Measurements from ENCODE around the gene EZH2. TPM values are rescaled to one million over a fixed set of nuclear protein-coding genes. Genes with fewer than 3 reads are reported as not detected.

Gene EZH2
- total RNA-seq, 1 experiment from 2014 or later: 30.6 TPM

DNA sequence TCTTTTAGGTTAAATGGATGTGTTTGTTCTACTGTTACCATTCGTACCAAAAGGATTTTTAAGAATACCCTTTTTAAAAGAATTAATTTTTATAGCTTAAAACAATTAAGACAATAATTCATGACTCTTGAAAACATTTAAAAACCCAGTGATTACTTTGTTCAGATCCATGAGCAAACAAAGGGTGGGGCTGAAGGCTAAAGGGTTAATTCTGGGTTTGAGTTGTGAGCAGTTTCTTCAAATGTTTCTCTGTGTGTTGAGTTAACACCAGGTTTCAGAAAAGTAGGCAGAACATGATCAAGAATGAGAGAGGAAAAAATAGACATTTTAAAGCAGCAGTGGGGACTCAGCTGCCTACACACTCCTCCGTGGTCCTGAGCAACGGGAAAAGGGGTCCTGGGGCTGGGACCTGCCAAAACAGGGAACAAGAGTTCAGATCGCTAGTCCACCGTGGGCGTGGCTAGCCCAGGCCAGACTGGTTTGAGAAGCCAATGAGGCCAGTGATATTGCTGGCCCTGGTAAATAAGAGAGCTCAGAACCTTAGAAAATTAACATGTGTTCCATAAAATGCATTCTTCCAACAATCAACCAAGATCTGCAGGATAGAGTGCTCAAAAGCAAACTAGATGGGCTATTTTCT is 14.9 kb upstream of the EZH2 start:
- no peak for DNase-seq (ENCODE audit: low spot score)

DNA sequence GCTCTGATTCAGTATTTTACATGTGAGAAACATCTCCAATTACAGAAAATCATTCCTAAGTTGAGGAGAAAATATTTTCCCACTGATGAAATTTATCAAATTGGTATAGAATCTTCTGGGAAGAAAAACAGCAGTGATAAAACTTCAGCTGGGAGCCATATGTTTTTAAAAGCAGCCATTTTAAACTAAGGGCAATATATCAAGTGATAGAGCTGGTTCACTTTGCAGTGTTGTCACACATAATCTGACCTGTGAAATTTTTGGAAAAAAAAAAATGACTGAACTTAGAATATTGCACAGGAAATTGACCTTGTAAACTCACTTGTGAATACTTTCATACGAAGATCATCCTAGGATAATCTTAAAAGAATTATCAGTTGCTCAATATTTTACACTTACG is 10.5 kb upstream of the EZH2 start:
- DNase-seq (ENCODE audit: low spot score): no peak

DNA sequence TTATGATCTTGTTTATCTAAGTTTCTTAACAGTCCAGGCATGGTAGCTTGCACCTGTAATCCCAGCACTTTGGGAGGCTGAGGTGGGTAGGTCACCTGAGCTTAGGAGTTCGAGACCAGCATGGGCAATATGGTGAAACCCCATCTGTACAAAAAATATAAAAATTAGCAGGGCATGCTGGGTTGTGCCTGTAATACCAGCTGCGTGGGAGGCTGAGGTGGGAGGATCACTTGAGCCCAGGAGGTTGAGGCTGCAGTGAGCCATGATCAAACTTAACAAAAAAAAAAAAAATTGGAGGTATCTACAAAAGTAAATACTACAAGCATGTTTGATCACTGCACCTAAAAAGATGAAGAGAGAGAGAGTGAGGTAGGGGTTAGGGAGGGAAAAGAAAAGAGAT is 9.0 kb upstream of the EZH2 start:
- DNase-seq (ENCODE audit: low spot score): no peak

DNA sequence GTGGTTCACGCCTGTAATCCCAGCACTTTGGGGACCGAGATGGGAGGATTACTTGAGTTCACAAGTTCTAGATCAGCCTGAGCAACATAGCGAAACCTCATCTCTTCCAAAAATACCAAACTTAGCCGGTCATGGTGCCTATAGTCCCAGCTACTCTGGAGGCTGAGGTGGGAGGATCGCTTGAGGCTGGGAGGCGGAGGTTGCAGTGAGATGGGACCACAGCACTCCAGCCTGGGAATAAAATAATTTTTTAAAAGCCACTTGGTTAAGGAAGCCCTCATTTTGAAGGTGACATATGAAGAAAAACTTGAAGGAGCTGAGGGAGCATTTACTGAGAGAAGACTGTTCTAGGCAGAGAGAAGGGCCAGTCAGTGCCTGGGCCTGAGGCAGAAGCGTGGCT is 4.2 kb upstream of the EZH2 start:
- DNase-seq (ENCODE audit: low spot score): no peak

DNA sequence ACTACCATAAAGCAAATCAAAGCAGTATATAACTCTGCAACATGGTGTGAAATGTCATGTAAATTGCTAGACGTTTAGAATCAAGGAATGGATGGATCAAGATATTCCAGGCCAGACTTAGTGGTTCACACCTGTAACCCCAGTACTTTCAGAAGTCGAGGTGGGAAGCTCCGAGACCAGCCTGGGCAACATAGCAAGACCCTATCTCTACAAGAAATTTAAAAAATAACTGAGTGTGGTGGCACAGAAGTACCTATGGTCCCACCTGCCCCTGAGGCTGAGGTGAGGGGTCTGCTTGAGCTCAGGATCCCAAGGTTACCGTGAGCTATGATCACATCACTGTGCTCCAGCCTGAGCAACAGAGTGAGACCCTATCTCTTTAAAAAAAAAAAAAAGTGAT is 2.8 kb upstream of the EZH2 start:
- no peak for DNase-seq (ENCODE audit: low spot score)

DNA sequence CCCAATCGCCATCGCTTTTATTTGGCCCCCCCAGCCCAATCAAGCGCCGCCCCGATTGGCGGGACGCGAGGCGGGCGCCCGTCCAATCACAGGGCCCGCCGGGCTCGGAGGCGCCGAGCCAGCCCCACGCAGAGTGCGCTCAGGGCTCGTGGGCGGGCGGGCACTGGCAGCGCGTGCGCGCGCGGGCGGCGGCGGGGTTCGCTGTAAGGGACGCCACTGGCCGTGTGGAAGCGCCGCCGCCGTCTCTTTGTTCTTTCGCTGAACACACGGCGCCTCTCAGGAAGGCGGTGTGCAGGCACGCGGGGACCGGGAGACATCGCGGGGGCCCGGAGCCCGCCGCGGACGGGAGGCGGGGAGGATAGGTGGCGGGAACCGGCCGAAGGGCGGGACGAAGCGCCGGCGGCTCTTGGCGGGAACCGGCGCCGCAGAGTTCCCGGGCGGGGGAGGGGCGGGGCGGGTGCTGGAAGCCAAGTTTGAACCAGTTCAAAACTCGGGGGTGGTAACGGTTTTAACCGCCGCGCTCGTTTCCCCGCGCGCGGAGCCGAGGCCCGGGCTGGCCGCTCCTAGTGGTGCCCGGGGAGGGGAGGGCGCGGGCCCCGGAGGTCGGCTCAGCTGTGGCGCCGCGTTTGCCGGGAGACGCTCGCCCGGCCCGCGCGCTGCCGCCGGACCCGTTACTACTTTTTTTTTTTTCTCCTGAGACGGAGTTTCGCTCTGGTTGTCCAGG is 370 bp upstream of the EZH2 start:
- DNase-seq (ENCODE audit: low spot score): peak; percentile 77

DNA sequence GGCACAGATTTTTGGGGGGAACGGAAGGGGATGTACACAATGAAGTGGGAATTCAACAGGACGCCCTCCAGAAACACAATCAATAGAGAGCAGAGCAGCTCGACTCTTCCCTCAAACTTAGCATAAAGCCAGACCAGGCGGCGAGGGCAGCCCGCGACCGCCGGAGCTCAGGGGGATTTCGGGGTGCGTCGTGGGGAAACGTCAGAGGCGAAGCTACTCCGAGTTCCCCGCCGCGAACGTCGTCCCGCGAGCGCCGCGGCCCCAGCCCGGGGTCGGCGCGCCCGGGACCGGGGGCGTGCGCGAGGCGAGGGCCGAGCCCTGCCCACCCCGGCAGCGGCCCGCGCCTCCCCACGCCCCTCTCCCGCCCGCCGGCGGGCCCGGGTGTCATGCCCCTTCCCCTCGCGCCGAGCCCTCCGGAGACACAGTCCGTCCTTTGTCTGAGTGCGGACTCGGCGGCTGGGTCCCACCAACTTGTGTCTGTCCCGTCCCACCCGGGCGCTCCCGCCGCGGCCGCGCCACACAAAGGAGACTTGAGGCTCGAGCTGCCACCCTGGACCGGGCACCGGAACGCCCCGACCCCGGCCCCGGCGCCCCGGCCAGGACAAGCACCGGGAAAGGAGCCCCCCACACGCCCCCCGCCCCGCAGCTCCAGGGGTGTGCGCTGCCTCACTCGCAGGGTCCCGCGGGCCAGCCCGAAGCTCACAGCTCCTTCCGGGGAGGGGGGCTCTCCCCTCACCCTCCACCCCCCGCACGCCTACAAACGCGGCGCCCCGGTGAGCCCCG is 634 bp downstream of the EZH2 start:
- no peak for DNase-seq (ENCODE audit: low spot score)

DNA sequence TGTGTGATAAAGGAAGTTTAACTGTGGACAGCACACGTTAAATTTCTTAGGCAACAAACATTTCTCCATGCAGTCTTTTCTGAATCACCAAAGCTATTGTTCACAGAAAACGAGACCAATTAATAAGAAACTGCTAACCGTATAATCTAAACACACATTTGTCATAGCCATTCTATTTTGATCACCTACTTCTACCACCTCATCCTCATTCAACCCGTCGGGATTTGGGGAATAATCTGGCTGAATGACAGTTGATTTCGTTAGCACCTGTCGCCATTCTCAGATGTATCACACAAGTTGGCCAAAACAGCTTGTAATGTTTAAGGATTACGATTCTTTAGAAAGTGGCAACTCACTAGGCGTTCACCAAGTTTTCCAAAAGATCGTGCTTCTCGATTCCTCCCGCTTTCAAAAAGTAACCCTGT is 1.2 kb downstream of the EZH2 start:
- DNase-seq (ENCODE audit: low spot score): no peak

DNA sequence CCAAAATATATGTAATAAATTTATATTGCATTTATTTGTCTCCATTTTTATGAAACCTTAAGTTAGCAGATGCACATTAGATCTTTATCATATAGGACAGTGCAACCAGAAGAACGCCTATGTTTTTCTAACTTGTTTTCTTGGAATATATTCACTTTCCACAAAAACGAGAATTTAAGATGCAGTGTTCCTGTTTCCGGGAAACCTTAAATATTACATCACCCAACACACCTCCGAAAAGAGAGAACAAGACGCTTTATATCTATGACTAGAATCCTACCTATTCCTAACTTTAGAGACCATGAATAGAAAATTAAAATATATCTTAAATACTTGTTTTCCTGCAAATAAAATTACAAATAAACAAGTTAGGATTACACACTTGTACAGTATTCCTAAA is 1.9 kb downstream of the EZH2 start:
- DNase-seq (ENCODE audit: low spot score): no peak

DNA sequence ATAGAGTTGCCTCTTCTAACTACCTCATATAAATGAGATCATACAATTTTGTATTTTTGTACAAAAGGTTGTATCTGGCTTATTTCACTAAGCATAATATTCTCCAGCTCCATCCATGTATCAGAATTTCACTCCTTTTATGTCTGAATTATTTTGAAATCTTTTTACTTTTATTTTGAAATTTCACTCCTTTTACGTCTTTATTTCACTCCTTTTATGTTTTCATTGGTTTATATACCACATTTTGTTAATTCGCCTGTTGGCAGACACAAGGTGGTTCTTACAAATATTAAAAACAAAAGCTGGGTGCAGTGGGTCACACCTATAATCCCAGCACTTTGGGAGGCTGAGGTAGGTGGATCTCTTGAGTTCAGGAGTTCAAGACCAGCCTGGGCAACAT is 5.8 kb downstream of the EZH2 start:
- no peak for DNase-seq (ENCODE audit: low spot score)

DNA sequence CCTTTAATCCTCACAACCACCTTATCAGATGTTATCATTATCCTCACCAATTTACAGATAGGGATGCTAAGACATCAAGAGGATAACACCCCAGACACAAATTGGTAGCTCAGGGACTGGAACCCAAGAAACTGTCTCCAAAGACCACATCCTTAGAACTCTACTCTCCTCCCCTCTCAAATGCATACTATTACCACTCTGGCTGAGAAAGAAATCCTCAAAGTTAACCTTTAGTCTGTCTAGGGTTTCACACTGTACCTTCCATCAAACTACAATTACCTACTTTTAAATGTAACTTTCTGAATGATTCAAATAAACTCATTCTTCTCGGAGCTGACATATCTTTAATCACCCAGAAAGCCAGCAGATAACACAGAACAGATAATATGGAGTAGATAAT is 6.6 kb downstream of the EZH2 start:
- DNase-seq (ENCODE audit: low spot score): no peak

DNA sequence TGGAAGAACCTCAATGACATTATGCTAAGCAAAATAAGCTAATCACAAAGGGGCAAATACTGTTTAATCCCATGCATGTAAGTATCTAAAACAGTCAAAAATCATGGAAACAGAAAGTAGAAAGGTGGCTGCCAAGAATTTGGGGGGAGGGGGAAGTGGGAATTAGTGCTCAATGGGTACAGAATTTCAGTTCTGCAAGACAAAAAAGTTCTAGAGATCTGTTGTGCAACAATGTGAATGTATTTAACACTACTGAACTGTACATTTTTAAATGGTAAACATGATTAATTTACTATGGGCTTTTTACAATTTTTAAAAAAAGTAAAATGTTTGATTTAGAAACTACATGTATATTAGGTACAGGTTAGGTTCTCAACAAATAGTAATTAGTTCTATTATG is 11.9 kb downstream of the EZH2 start:
- no peak for DNase-seq (ENCODE audit: low spot score)

DNA sequence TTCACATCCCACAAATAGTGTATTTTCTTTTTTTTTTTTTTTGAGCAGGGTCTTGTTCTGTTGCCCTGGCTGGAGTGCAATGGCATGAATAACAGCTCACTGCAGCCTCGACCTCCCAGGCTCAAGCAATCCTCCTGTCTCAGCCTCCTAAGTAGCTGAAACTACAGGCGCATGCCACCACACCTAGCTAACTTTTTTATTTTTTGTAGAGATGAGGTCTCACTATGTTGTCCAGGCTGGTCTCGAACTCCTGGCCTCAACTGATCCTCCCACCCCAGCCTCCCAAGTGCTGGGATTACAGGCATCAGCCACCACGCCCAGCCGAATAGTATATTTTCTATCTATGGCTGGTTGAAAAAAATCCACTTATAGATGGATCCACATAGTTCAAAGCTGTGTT is 12.5 kb downstream of the EZH2 start:
- DNase-seq (ENCODE audit: low spot score): no peak

DNA sequence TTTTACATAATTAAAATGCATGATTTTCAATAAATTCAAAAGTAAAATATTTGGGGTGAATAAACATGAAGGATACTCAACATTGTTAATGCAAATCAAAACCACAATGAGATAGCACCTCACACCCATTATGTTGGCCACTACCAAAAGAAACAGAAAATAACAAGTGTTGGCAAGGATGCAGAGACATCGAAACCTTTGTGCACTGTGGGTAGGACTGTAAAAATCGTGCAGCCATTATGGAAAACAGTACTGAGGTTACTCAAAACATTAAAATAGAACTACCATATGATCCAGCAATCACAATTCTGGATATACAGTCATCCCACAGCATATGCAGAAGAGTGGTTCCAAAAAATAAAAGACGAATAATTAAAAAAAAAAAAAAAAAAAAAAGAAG is 13.1 kb downstream of the EZH2 start:
- DNase-seq (ENCODE audit: low spot score): no peak

DNA sequence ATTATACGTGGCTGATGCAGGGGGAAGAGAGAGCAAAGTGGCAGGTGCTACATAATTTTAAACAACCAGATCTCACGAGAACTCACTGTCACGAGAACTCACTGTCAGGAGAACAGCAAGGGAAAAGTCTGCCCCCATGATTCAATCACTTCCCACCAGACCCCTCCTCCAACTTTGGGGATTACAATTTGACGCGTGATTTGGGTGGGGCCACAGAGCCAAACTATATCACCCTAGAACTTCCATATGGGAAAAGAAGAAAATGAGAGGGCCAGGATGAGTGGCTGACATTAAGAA is 15.8 kb downstream of the EZH2 start:
- DNase-seq (ENCODE audit: low spot score): no peak

DNA sequence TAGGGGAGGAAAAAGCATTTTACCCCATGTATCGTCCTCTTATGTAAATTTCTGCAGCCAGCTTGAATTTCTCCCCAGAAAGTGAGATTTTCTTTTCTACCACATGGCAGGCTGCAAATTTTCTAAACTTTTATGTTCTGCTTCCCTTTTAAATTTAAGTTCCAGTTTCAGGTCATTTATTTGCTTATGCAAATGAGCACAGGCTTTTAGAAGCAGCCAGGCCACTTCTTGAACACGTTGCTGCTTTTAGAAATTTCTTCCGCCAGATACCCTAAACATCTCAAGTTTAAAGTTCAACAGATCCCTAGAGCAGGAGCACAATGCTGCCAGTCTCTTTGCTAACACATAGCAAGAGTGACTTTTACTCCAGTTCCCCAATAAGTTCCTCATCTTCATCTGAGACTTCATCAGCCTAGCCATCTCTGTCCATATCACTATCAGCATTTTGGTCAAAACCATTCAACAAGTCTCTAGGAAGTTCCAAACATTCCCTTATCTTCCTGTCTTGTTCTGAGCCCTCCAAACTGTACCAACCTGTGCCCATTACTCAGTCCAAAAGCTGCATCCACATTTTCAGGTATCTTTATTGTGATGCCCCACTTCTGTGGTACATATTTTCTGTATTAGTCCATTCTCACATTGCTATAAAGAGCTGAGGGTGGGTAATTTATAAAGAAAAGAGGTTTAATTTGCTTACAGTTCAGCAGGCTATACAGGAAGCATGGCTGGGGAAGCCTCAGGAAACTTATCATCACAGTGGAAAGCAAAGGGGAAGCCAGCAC is 16.3 kb downstream of the EZH2 start:
- no peak for DNase-seq (ENCODE audit: low spot score)

DNA sequence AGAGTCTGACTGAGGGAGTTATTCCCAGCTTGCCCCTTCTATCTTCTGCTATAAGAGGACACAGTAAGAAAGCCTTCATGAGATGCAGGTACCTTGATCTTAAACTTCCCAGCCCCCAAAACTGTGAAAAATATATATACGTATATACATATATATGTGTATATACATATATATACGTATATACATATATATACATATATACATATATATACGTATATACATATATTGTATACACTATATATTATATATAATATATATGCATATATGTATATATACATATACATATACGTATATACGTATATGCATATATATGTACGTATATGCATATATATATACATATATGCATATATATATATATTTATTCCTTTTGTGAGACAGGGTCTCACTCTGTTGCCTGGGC is 17.7 kb downstream of the EZH2 start:
- no peak for DNase-seq (ENCODE audit: low spot score)

DNA sequence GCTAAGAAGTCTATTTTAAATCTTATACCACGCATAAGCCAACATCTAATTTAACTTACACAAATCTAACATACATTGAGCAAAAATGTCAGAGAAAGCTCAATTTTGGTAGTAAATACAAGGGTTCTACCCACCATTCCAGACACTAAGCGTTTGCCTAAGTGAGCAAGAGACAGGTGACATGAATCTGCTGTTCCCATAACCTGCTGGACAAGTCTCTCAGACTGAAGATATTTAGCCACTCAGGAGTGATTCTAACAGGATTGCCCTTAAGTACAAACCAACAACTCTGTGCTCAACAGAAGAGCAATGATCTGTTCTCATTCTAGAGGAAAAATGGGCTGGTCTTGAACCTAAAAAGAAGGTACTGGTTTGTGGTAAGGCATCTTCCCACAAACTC is 18.8 kb downstream of the EZH2 start:
- DNase-seq (ENCODE audit: low spot score): no peak

DNA sequence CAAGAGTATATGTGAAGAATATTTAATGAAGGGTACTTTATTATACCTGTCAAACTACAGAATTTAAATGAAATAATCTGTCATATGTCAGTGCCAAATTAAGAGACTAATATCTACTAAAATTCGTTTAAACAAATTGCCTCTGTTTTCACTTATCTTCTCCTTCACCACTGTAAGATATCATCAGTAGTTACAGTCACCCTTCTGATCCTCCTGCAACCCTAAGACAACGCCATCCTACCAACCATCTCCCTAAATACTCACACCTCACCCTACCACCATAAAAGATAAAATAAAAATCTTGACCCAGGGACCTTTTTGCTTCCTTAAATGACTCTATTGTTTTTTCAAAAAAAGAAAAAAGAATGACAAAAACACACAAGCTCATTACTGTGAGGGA is 20.8 kb downstream of the EZH2 start:
- DNase-seq (ENCODE audit: low spot score): no peak

DNA sequence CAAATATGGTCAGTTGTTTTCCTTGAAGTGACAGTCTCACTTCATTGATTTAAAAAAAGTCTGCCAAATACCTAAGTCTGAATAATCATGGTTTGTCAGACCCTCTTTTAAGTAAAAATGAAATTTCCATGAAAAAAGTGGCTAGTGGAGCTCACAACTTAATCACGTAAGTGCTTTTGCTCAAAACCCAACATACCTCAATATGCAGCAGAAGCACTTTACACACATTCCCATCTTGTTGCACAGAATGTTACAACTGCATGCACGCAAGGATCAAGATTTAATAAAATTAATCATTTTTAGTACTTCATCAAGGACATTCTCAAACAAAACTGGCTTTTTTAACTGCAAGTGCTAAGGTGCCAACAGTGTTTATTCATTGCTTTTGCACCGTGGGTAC is 21.6 kb downstream of the EZH2 start:
- no peak for DNase-seq (ENCODE audit: low spot score)

DNA sequence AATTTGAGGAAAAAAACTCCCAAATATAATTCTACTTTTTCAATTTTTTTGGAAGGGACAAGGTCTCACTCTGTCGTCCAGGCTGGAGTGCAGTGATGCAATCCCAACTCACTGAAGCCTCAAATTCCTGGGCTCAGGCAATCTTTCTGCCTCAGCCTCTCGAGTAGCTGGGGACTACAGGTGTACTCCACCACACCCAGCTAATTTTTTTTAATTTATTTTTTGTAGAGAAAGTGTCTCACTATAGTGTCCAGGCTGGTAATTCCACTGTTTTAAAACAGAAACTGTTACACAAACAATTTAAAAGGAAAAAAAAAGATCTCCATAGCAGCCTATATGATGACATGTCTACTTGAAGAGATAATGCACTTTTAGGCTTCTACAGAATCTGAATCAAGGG is 25.6 kb downstream of the EZH2 start:
- no peak for DNase-seq (ENCODE audit: low spot score)

DNA sequence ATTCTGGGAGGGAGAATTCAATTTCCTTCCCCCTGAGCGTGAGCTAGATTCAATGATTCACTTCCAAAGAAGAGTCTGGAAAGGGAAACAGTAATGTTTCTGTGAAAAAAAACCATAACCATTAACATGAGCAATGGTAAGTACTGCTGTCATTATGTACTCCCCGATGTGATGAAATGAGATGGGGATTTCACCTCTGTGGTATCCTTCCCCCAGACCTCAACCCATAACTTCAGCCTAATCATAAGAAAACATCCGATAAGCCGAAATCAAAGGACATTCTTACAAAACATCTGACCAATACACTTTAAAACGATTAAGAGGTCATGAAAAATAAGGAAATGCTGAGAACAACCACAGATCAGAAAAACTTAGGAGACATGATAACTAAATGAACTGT is 27.2 kb downstream of the EZH2 start:
- no peak for DNase-seq (ENCODE audit: low spot score)

DNA sequence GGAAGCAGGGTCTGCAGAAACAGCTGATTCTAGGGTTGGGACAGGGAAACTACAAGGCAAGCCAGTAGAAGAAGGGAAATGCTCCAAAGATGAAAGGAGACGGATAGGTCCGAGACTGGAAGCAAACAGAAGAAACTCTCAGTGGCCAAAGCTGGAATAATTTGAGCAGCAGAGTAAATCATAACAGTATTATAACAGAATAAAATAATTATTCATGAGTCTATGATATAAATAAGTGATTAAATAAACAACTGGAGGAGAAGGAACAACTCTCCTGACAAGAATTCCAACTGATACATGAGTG is 27.6 kb downstream of the EZH2 start:
- DNase-seq (ENCODE audit: low spot score): no peak
